Keratinocyte (primary cell): Measurements from ENCODE around the gene SWAP70. TPM values are rescaled to one million over a fixed set of nuclear protein-coding genes. Genes with fewer than 3 reads are reported as not detected.

Experiments
- DNase-seq: peaks from one replicate; pipeline ENCODE4 v3.0.0-alpha.2; 2011; ENCODE audit warnings: low read depth, missing footprints, low spot score
- FAIRE-seq: peaks from 2 replicates; lab custom pipeline; 2011; peaks lifted over from hg19 to GRCh38; lab: Jason Lieb, UNC
- H2AFZ ChIP-seq: 2 replicates; pipeline ENCODE4 v1.6.0; 2012; ENCODE audit warnings: low read length, control low read depth, inconsistent platforms; ENCODE audit not compliant: control insufficient read depth
- H3K27ac ChIP-seq: 2 replicates; pipeline ENCODE4 v1.5.1; 2011; ENCODE audit warnings: low read length; ENCODE audit not compliant: control insufficient read depth, insufficient read depth
- H3K27me3 ChIP-seq: 3 replicates; pipeline ENCODE4 v1.6.0; 2011; ENCODE audit warnings: low read length; ENCODE audit not compliant: control insufficient read depth, insufficient read depth; ENCODE audit errors: extremely low read depth
- H3K36me3 ChIP-seq, 2 experiments: 2 replicates in 1 of 2; 3 replicates in 1 of 2; pipeline ENCODE4 v1.5.1; 2011; ENCODE audit warnings: low read length in 2 of 2, mild to moderate bottlenecking in 1 of 2; ENCODE audit not compliant: control insufficient read depth in 2 of 2, insufficient read depth in 2 of 2; ENCODE audit errors: extremely low read depth in 1 of 2
- H3K4me1 ChIP-seq: 3 replicates; pipeline ENCODE4 v1.5.1; 2011; ENCODE audit warnings: low read length; ENCODE audit not compliant: control insufficient read depth, insufficient read depth; ENCODE audit errors: extremely low read depth
- H3K4me2 ChIP-seq: 3 replicates; pipeline ENCODE4 v1.6.0; 2011; ENCODE audit warnings: low read depth, low read length; ENCODE audit not compliant: control insufficient read depth, insufficient read depth; ENCODE audit errors: extremely low read depth
- H3K4me3 ChIP-seq, 3 experiments: fragments of 200-600 bp in 1 of 3; sonication (generic) in 1 of 3; 2 replicates in 2 of 3; 3 replicates in 1 of 3; pipeline ENCODE4 v1.5.1; 2011 to 2016; ENCODE audit warnings: low read length in 3 of 3, mild to moderate bottlenecking in 3 of 3, control low read depth in 2 of 3, inconsistent platforms in 1 of 3, low read depth in 1 of 3, mixed read lengths in 1 of 3, mixed run types in 1 of 3, moderate library complexity in 1 of 3; ENCODE audit not compliant: control insufficient read depth in 2 of 3, insufficient read depth in 2 of 3; ENCODE audit errors: extremely low read depth in 1 of 3
- H3K79me2 ChIP-seq: 2 replicates; pipeline ENCODE4 v1.6.0; 2012; ENCODE audit warnings: low read length; ENCODE audit not compliant: control insufficient read depth, insufficient read depth
- H3K9ac ChIP-seq: 3 replicates; pipeline ENCODE4 v1.6.0; 2011; ENCODE audit warnings: low read length; ENCODE audit not compliant: control insufficient read depth, insufficient read depth; ENCODE audit errors: extremely low read depth
- H3K9me1 ChIP-seq: 3 replicates; pipeline ENCODE4 v1.6.0; 2011; ENCODE audit warnings: low read length; ENCODE audit not compliant: control insufficient read depth, insufficient read depth; ENCODE audit errors: extremely low read depth
- H3K9me3 ChIP-seq: 2 replicates; pipeline ENCODE4 v1.5.1; 2012; ENCODE audit warnings: low read depth, low read length; ENCODE audit not compliant: control insufficient read depth
- H4K20me1 ChIP-seq: 3 replicates; pipeline ENCODE4 v1.6.0; 2011; ENCODE audit warnings: low read length; ENCODE audit not compliant: control insufficient read depth, insufficient read depth; ENCODE audit errors: extremely low read depth
- CTCF ChIP-seq, 3 experiments: IDR thresholded peaks in 1 of 3; conservative IDR thresholded peaks in 1 of 3; optimal IDR thresholded peaks in 1 of 3; 2 replicates in 2 of 3; 3 replicates in 1 of 3; pipeline versions ENCODE3 to v1.5.1; 2011; ENCODE audit warnings: low read length in 3 of 3, mild to moderate bottlenecking in 3 of 3, moderate library complexity in 2 of 3, control low read depth in 1 of 3, inconsistent platforms in 1 of 3; ENCODE audit not compliant: insufficient read depth in 2 of 3; ENCODE audit errors: extremely low read depth in 1 of 3
- EZH2 ChIP-seq: IDR thresholded peaks from one replicate; pipeline ENCODE4 v1.6.1; 2012; ENCODE audit warnings: inconsistent platforms, mild to moderate bottlenecking, low read length, moderate library complexity
- dilution Hi-C: fragments of 300-500 bp; cut with MboI; formaldehyde crosslinking; loops from one replicate; pipeline ENCODE4 v1.7.0; 2020; ENCODE audit warnings: low sequenced_read_pairs; ENCODE audit not compliant: extremely low pct_ligation_motif_present
- polyA plus RNA-seq, 5 experiments: library from polyadenylated mRNA; depleted of rRNA in 3 of 5; stranded (reverse) in 3 of 5; stranded (forward) in 1 of 5; unstranded in 1 of 5; fragments of >200 nt; gene quantifications; 1 replicate in 1 of 5; 2 replicates in 3 of 5; 3 replicates in 1 of 5; pipeline versions ENCODE4 v1.2.1 to v1.2.3, GENCODE V29; 2011 to 2012; ENCODE audit warnings: missing spikeins in 2 of 5, low read depth in 1 of 5, low replicate concordance in 1 of 5

SWAP70 gene
- polyA plus RNA-seq, 1 donor (not counting 4 experiments of a cell fraction or from before 2014, with no cell fraction given): 28.5 TPM

DNA sequence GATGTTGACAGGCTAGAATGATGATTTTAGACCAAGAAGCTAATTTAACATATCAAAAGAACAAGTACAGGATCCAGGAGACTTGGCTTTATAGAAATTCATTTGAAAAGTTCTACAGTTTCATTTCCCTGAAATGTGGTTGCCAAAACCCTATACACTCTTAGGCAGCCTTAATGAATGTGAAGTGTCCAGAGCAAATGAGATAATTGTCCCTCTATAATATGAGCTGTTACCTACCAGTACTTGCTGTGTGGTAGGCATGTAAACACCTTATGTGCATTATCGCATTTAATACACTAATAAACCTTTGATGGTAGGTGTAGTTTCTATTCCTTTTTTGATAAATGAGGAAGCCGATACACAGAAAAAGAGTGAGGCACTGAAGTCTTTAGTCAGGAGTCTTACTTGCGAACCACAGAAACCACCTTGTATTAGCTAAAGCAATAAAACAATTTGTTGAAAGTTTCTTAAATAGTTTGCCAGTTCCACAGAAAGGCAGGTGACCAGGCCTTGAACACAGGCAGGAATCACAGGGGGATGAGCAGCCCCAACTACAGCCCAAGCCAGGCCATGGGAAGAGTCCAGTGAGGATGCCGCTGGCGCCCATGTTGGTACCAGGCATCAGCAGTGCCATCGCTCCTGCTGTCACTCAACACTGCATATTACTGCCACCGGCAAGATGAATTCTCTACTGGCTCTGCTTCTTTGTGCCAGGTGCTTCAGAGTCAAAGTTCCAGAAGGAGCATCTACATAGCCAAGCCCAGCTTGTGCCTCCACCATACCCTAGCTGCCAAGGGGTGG is 81.7 kb downstream of the SWAP70 start:
- dilution Hi-C loops: no loop called here
- Histone ChIP-seq H3K27ac (no peak overlapping the region), H3K4me1 (peaks cover 4% of the 10 kb centered on the region), H3K9me1 (no peaks in the 10 kb centered on the region), H3K9ac (no peak overlapping the region), H3K36me3 (peaks cover 6 to 14% of the 10 kb centered on the region in 2 experiments), H3K4me3 (no peak overlapping the region), H4K20me1 (no peaks in the 10 kb centered on the region), H2AFZ (no peak overlapping the region), H3K9me3 (no peaks in the 10 kb centered on the region), H3K79me2 (no peaks in the 10 kb centered on the region), H3K4me2 (no peak overlapping the region), H3K27me3 (no peaks in the 10 kb centered on the region)
- FAIRE-seq: no peak
- no peak for TF ChIP-seq CTCF (optimal IDR thresholded peaks at IDR 0.05 in 1 of 3, IDR thresholded peaks at IDR 0.05 in 1 of 3, conservative IDR thresholded peaks at IDR 0.05 in 1 of 3; ENCODE audit: extremely low read depth in 1 of 3, insufficient read depth in 2 of 3, low read length in 3 of 3)
- TF ChIP-seq EZH2: no peak
- DNase-seq: no peak

DNA sequence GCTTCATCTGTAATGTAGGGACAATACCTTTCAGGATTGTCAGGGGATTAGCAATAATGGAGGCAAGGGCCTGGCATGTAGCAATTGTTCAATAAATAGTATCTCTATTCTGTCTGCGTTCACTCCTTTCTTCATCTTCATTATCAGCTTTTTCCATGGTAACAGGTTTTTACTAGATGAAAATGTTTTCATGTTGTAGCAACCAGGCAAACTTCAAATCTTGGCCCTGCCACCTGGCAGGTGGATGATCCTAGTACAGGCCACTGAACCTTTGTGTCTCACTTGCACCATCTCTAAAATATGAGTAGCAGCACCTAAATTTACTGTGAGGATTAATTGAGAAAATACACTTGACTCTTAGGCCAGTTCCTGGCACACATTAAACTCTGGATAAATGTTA is 83.4 kb downstream of the SWAP70 start:
- dilution Hi-C loops: no loop called here
- FAIRE-seq: no peak
- no peaks in the 10 kb centered on the region for H4K20me1 ChIP-seq
- peaks cover 5% of the 10 kb centered on the region for H3K4me1 ChIP-seq
- H2AFZ ChIP-seq: no peak overlapping the region
- H3K9me3 ChIP-seq: no peaks in the 10 kb centered on the region
- no peak overlapping the region for H3K4me2 ChIP-seq
- H3K79me2 ChIP-seq: no peaks in the 10 kb centered on the region
- no peaks in the 10 kb centered on the region for H3K9me1 ChIP-seq
- peaks cover 9 to 11% of the 10 kb centered on the region in 2 experiments for H3K36me3 ChIP-seq
- TF ChIP-seq CTCF (optimal IDR thresholded peaks at IDR 0.05 in 1 of 3, IDR thresholded peaks at IDR 0.05 in 1 of 3, conservative IDR thresholded peaks at IDR 0.05 in 1 of 3; ENCODE audit: extremely low read depth in 1 of 3, insufficient read depth in 2 of 3, low read length in 3 of 3): no peak
- no peak for TF ChIP-seq EZH2
- no peak overlapping the region for H3K9ac ChIP-seq
- H3K27me3 ChIP-seq: no peaks in the 10 kb centered on the region
- DNase-seq: no peak
- H3K4me3 ChIP-seq: no peak overlapping the region
- no peak overlapping the region for H3K27ac ChIP-seq
